Colonic mucosa (tissue), 4 donors: ENCODE results near the gene CADM1. TPM values are rescaled to one million over a fixed set of nuclear protein-coding genes. Genes with fewer than 3 reads are reported as not detected.

Experiments
- DNase-seq: peaks from one replicate; pipeline ENCODE4 v3.0.0-alpha.2; 2020
- H3K27ac ChIP-seq: fragments of 200-600 bp; one replicate; pipeline ENCODE4 v1.8.0; 2021
- H3K27me3 ChIP-seq: fragments of 200-600 bp; one replicate; pipeline ENCODE4 v1.8.0; 2021
- H3K36me3 ChIP-seq: fragments of 200-600 bp; one replicate; pipeline ENCODE4 v1.8.0; 2021
- H3K4me1 ChIP-seq: fragments of 200-600 bp; one replicate; pipeline ENCODE4 v1.8.0; 2021; ENCODE audit warnings: mild to moderate bottlenecking
- H3K4me3 ChIP-seq: fragments of 200-600 bp; one replicate; pipeline ENCODE4 v1.8.0; 2021
- H3K9ac ChIP-seq, 2 donors: one replicate each; pipeline ENCODE4 v1.7.0; 2013; ENCODE audit warnings: control low read depth in 2 of 2, low read depth in 2 of 2, low read length in 2 of 2
- H3K9me3 ChIP-seq: fragments of 200-600 bp; one replicate; pipeline ENCODE4 v1.8.0; 2021
- CTCF ChIP-seq: fragments of 200-600 bp; IDR thresholded peaks from one replicate; pipeline ENCODE4 v1.8.0; 2022; ENCODE audit warnings: antibody characterized with exemption, mild to moderate bottlenecking
- intact Hi-C: fragments of 100-400 bp; cut with DNase I; formaldehyde crosslinking; loops from one replicate; pipeline ENCODE4 v1.14.1; 2022
- total RNA-seq, 2 donors: library from RNA; stranded (reverse); fragmentation: NEBNext Ultra II Directional in 1 of 2; extraction: Animal tissue kit (Norgen Biotek cat#: 25700) in 1 of 2; gene quantifications; one replicate each; pipeline ENCODE4 v1.2.1, GENCODE V29; 2021
- donor health status: healthy.
- donor health status: DM: no; HTN: no; CAD: no.
- donor health status: DM: no; HTN: no; CAD: no.

Gene CADM1
- total RNA-seq, 2 donors from 2014 or later = 5.2 to 6.4 TPM

- Histone ChIP-seq H3K36me3 (no peaks in the 10 kb centered on the region), H3K4me1 (no peaks in the 10 kb centered on the region), H3K27me3 (no peaks in the 10 kb centered on the region), H3K9ac (no peak overlapping the region), H3K27ac (no peak overlapping the region), H3K9me3 (no peaks in the 10 kb centered on the region), H3K4me3 (no peak overlapping the region)
- no peak for TF ChIP-seq CTCF
- intact Hi-C loops = loop anchor here (10.0 kb wide), 1 partner anchor 564 kb away; no protein-coding TSS in a partner anchor
- no peak for DNase-seq
Measured at GRCh38 chr11:115338476-115338875, 165.7 kb downstream of the CADM1 start.

GRCh38 chr11:115334932-115335788 lies 169.1 kb downstream of the CADM1 start:
- H3K4me3 ChIP-seq = no peak overlapping the region
- no peak for DNase-seq
- no peaks in the 10 kb centered on the region for H3K9me3 ChIP-seq
- H3K36me3 ChIP-seq = no peaks in the 10 kb centered on the region
- no peaks in the 10 kb centered on the region for H3K27me3 ChIP-seq
- peak; percentile 74 for TF ChIP-seq CTCF
- intact Hi-C loops = loop anchor here (10.0 kb wide), 1 partner anchor 560 kb away; no protein-coding TSS in a partner anchor
- H3K9ac ChIP-seq = no peak overlapping the region
- H3K4me1 ChIP-seq = no peaks in the 10 kb centered on the region
- no peak overlapping the region for H3K27ac ChIP-seq

- DNase-seq = no peak
- intact Hi-C loops = loop anchor here (2.0 to 10.0 kb wide), 2 partner anchors 345 to 559 kb away; no protein-coding TSS in a partner anchor
Measured at GRCh38 chr11:115333949-115334348, 170.3 kb downstream of the CADM1 start.

GRCh38 chr11:115333121-115333520 lies 171.1 kb downstream of the CADM1 start:
- no peak for TF ChIP-seq CTCF
- Histone ChIP-seq H3K9ac (no peak overlapping the region), H3K4me1 (no peaks in the 10 kb centered on the region), H3K9me3 (no peaks in the 10 kb centered on the region), H3K27ac (no peak overlapping the region), H3K27me3 (no peaks in the 10 kb centered on the region), H3K4me3 (no peak overlapping the region), H3K36me3 (no peaks in the 10 kb centered on the region)
- intact Hi-C loops = loop anchor here (2.0 to 10.0 kb wide), 2 partner anchors 346 to 558 kb away; no protein-coding TSS in a partner anchor
- no peak for DNase-seq

More at GRCh38 chr11:115333949-115334348, 170.3 kb downstream of the CADM1 start:
- H3K36me3 ChIP-seq = no peaks in the 10 kb centered on the region
- no peak for TF ChIP-seq CTCF
- no peak overlapping the region for H3K4me3 ChIP-seq
- H3K4me1 ChIP-seq = no peaks in the 10 kb centered on the region
- H3K27me3 ChIP-seq = no peaks in the 10 kb centered on the region
- H3K9me3 ChIP-seq = no peaks in the 10 kb centered on the region
- no peak overlapping the region for H3K27ac ChIP-seq
- no peak overlapping the region for H3K9ac ChIP-seq

- TF ChIP-seq CTCF = no peak
- H3K4me1 ChIP-seq = no peaks in the 10 kb centered on the region
- no peak for DNase-seq
- no peak overlapping the region for H3K4me3 ChIP-seq
- H3K9ac ChIP-seq = no peak overlapping the region
- intact Hi-C loops = loop anchor here (10.0 kb wide), 1 partner anchor 556 kb away; no protein-coding TSS in a partner anchor
- H3K27ac ChIP-seq = no peak overlapping the region
- no peaks in the 10 kb centered on the region for H3K36me3 ChIP-seq
- no peaks in the 10 kb centered on the region for H3K9me3 ChIP-seq
- H3K27me3 ChIP-seq = no peaks in the 10 kb centered on the region
Measured at GRCh38 chr11:115330684-115331482, 173.3 kb downstream of the CADM1 start.
